Spleen (tissue), 7 donors: ENCODE results near the gene SSR1.

ENCODE experiments used
- POLR2A ChIP-seq, 3 donors: fragments of 450-650 bp; IDR thresholded peaks; one replicate each; pipeline ENCODE4 v1.5.1; 2017; ENCODE audit warnings: antibody characterized with exemption in 3 of 3, mild to moderate bottlenecking in 1 of 3
- POLR2AphosphoS5 ChIP-seq, 3 donors: sonication (generic); formaldehyde crosslinking; IDR thresholded peaks; one replicate each; pipeline ENCODE4 v1.5.1; 2017; ENCODE audit warnings: antibody characterized with exemption in 3 of 3
- TF ChIP-seq, protein P1 (sequence below), 11 experiments: fragments of 200-600 bp in 7 of 11; fragments of 450-650 bp in 4 of 11; sonication (generic) in 4 of 11; IDR thresholded peaks in 8 of 11; conservative IDR thresholded peaks in 3 of 11; 1 replicate in 7 of 11; 2 replicates in 4 of 11; pipeline versions ENCODE4 v1.4.0 to v1.8.0; 2016 to 2021; ENCODE audit warnings: antibody characterized with exemption in 11 of 11, inconsistent platforms in 4 of 11, mild to moderate bottlenecking in 1 of 11
- donor health status: DM: no; HTN: no; CAD: no; lungs with moderate emphysema.
- donor health status: DM: no; HTN: no; CAD: no.
- donor health status: DM: no; HTN: no; CAD: no.

DNA sequence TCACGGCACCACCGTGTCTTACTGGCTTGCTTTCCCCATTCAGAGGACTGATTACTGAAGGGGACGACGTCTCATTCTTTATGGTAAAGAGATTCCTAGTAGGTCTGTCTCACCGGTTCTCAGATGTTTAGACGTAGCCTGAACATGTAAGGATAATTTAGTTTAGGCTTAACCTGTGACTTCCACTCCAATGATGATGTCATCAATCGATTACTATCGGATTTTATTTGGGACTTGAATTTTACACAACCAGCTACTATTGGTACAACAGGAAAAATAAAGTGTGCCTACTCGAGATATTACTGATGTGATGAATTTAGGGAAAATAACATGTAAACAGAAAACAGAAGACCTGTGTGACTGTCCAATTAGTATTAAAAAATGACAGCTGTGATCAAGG lies 4.5 kb upstream of the SSR1 start:
- TF ChIP-seq, protein P1, sequence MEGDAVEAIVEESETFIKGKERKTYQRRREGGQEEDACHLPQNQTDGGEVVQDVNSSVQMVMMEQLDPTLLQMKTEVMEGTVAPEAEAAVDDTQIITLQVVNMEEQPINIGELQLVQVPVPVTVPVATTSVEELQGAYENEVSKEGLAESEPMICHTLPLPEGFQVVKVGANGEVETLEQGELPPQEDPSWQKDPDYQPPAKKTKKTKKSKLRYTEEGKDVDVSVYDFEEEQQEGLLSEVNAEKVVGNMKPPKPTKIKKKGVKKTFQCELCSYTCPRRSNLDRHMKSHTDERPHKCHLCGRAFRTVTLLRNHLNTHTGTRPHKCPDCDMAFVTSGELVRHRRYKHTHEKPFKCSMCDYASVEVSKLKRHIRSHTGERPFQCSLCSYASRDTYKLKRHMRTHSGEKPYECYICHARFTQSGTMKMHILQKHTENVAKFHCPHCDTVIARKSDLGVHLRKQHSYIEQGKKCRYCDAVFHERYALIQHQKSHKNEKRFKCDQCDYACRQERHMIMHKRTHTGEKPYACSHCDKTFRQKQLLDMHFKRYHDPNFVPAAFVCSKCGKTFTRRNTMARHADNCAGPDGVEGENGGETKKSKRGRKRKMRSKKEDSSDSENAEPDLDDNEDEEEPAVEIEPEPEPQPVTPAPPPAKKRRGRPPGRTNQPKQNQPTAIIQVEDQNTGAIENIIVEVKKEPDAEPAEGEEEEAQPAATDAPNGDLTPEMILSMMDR (IDR thresholded peaks at IDR 0.05 in 8 of 11, conservative IDR thresholded peaks at IDR 0.05 in 3 of 11), result no peak
- TF ChIP-seq POLR2AphosphoS5 (IDR thresholded peaks at IDR 0.05) (no peak), POLR2A (IDR thresholded peaks at IDR 0.05) (no peak)
